HG03520 (cell line): Measurements from ENCODE around the gene UGT1A4.
"Not testable (repeated sequence)": the region's sequence is repeated elsewhere in the genome, so short reads cannot be mapped to it uniquely, and the experiment has no call there.

Experiments
- ATAC-seq: cut with Tn5 transposase; IDR thresholded peaks from one replicate; pipeline ENCODE4 v1.9.1; 2021; ENCODE audit warnings: mild to moderate bottlenecking, moderate library complexity; ENCODE audit not compliant: unreplicated experiment

UGT1A4 gene

DNA sequence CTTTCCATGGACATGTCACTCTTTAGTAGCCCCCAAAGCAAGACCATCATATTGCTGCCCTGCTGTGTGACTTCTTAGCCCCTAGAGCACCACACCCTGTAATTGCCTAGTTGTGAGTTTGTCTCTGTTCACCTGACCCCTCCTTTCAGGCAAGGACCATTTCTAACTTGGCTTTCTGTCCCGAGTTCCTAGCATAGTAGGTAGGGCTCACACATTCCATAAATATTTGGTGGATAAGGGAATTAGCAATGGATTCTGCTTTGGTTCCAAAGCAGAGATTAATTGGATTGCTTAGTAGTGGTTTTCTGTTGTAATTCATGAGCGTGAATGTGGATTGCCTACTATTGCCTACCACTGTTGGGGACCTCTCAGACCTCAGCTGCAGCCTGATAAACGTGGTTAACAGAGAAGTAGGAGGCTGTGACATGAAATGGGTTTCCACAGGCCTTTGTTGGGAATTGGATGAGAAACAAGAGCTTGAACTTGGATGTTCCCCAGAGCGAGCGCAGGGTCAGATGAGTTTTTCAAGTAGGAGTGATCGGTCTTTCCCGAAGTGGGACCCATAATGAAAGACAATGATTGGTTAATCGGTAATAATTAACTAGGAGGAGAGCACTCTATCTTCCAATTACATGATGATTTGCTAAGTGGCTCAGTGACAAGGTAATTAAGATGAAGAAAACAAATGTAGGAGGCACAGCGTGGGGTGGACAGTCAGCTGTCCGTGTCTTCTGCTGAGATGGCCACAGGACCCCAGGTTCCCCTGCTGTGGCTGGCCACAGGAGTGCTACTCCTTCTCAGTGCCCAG is 28.1 kb downstream of the UGT1A4 start:
- no peak for ATAC-seq

DNA sequence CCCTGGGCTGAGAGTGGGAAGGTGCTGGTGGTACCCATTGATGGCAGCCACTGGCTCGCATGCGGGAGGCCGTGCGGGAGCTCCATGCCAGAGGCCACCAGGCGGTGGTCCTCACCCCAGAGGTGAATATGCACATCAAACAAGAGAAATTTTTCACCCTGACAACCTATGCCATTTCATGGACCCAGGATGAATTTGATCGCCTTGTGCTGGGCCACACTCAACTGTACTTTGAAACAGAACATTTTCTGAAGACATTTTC is 28.7 kb downstream of the UGT1A4 start:
- ATAC-seq, result no peak

DNA sequence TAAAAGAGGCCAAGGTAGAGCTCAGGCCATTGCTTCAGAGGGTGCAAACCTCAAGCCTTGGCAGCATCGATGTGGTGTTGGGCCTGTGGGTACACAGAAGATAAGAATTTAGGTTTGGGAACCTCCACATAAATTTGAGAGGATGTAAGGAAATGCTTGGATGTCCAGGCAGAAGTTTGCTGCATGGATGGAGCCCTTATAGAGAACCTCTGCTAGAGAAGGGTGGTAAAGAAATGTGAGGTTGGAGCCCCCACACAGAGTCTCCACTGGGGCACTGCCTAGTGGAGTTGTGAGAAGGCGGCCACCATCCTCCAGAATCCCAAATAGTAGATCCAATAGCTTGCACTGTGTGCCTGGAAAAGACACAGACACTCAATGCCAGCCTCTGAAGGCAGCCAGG is 32.2 kb downstream of the UGT1A4 start:
- ATAC-seq, result not testable (repeated sequence)

DNA sequence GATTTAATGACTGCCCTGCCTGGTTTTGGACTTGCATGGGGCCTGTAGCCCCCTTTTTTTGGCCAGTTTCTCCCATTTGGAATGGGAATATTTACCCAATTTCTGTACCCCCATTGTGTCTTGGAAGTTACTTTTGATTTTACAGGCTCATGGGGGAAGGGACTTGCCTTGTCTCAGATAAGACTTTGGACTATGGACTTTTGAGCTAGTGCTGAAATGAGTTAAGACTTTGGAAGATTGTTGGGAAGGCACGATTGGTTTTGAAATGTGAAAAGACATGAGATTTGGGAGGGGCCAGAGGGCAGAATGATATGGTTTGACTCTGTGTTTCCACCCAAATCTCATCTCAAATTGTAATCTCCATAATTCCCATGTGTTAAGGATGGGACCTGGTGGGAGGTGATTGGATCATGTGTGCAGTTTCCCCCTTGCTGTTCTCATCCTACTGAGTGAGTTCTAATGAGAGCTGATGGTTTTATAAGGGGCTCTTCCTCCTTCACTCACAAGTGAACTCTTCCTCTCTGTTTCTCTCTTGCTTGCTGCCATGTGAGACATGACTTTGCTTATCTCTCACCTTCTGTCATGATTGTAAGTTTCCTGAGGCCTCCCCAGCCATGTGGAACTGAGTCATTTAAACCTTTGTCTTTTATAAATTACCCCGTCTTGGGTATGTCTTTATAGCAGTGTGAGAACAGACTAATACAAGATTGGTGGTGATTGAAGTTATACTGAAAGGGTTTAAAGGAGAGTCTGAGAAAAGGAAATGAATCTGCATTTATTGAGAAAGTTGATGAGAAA is 32.9 kb downstream of the UGT1A4 start:
- ATAC-seq, result not testable (repeated sequence)

DNA sequence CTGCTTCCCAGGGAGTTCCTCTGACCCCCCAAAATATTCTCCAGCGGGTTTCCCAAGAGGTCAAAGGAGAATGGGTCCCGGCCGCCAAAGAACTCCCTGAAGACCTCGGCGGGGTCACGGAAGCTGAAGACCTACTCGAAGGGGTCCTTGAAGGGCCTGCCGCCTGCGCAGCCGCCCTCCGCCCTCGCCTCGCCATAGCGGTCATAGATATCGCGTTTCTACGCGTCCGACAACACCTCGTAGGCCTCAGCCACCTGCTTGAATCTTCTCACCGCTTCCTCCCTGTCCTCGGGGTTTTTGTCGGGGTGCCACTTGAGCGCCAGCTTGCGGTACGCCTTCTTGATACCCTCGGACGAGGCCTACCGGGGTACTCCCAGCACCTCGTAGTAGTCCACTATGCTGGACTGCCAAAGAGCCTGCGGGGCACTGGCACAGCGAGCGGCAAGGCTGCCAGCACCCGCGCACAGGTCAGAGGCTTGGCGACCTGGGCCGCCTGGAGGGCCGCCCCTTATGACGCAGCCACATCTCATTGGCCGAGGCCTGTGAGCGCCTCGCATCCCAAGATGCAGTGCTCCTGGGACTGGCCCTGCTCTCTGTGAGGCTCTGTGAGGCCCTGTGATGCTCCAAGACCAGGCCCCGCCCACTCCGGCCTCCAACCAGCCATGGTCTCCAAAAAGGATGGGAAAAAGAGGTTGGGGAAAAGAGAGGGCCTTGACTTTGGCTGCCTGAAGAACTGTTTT is 36.5 kb downstream of the UGT1A4 start:
- no peak for ATAC-seq

DNA sequence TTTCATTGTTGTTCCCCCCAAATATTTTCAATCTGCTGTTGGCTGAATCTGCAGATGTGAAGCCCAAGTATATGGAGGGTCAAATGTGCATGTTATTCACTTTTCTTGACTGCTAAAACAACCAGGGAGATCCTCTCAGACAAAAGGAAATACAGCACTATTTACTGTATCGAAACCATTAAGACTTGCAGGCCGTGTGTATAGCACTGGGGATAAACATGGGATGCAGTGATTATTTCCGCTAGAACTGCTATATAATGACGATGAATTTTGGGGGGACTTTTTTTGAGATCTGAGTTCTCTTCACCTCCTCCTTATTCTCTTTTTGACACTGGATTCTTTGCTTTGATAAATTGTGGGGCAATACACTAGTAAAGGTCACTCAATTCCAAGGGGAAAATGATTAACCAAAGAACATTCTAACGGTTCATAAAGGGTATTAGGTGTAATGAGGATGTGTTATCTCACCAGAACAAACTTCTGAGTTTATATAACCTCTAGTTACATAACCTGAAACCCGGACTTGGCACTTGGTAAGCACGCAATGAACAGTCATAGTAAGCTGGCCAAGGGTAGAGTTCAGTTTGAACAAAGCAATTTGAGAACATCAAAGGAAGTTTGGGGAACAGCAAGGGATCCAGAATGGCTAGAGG is 38.0 kb downstream of the UGT1A4 start:
- no peak for ATAC-seq

DNA sequence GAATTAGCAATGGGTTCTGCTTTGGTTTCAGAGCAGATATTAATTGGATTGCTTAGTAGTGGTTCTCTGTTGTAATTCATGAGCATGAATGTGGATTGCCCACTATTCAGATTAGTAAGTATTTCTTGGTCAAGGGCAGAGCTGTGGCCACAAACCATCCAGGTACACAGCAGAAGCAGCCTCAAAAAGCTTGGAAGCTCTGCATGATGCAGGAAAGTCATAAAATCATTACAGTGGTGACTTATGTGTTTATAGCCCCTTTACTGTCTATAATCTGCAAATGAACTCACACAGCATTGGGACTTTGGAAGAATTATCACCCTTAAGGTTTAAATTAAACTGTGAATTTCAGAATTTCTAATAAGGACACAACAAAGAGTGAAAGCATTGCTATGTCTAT is 39.6 kb downstream of the UGT1A4 start:
- no peak for ATAC-seq

DNA sequence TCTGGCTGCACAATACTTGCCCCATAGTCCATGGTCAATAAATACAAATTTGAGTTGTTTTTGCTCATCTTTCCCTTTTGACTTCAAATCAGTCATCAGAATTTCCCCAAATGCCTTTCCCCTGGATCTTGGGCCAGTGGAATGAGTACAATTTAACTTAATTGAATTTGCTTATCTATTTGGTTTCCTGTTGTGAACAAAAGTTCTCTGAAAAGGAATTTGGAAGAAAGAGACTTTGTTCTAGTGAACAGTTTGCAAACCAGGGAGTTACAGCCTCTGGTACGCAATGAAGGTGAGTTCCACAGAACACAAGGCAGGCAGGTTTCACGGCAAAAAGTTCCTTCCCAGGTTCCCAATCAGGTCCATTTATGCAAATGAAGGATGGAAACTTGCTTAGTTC is 40.3 kb downstream of the UGT1A4 start:
- ATAC-seq, result no peak

DNA sequence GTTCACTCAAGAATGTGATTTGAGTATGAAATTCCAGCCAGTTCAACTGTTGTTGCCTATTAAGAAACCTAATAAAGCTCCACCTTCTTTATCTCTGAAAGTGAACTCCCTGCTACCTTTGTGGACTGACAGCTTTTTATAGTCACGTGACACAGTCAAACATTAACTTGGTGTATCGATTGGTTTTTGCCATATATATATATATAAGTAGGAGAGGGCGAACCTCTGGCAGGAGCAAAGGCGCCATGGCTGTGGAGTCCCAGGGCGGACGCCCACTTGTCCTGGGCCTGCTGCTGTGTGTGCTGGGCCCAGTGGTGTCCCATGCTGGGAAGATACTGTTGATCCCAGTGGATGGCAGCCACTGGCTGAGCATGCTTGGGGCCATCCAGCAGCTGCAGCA is 41.5 kb downstream of the UGT1A4 start, which contains the start of gene UGT1A1:
TSS of gene UGT1A1 (plus strand) at position 228 of the 400 bp plus-strand sequence. CDS start at position 246, 18 bp downstream.
- ATAC-seq, result no peak

DNA sequence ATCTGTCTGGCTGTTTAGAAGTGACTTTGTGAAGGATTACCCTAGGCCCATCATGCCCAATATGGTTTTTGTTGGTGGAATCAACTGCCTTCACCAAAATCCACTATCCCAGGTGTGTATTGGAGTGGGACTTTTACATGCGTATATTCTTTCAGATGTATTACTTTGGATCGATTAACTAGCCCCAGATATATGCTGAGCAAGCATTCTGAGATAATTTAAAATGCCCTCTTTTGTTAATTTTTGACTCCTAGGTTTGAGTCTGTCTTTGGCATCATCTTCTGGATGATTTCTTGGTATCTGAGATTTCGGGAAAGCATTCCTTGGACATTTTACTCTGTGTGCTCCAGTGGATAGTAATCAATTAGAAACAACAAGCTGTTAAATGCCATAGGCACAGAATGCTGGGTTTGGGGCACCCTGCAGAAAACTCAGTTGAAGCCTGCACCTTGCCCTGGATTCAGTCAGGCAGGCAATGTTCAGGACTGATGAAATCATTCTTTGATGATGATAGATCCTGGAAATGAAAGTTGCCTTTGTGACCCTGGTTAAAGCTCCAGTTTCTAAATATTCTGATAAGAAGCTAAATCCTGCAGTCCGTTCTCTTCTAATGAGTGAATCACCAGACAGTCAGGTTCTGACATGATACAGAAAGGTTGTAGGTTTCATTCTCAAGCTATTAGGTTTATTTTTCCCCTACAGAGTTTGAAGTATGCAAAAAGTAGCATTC is 42.7 kb downstream of the UGT1A4 start:
- no peak for ATAC-seq

DNA sequence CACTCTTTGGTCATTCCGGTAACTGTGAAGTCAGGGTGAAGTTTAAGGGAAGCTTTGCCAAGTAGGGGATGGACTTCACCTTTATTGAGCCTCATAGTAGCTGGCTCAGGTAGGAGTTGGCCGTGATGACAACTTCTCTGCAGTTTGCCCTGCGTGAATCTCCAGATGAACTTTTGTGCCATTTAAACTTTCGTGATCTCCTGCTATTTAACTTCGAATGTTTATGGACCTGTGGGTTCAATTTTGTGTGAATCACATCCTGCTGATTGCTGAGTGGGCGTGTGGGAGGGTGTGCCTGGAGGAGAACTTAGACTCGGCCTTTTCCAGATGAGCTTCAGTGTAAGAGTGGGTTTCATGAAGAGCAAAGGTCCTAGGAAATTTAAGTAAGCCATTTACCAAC is 45.7 kb downstream of the UGT1A4 start:
- no peak for ATAC-seq

DNA sequence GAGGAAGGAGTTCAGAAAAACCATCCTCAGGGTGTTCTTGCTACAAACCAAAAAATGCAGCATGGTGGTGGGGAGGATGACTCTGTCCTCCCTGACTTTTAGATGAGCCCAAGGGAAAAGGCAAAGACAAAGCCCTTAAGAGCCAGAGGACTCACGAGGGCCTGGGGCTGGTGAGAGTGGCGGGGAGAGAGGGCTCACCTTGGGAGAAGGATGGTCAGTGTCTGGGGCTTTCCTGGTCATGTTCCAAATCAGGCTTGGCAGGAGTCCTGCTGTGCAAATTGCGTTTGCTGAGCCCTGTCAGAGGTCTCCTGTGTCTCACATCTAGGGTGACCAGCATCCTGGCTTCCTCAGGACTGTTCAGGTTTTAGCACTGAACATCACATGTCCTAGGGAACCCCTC is 46.2 kb downstream of the UGT1A4 start:
- ATAC-seq, result no peak

DNA sequence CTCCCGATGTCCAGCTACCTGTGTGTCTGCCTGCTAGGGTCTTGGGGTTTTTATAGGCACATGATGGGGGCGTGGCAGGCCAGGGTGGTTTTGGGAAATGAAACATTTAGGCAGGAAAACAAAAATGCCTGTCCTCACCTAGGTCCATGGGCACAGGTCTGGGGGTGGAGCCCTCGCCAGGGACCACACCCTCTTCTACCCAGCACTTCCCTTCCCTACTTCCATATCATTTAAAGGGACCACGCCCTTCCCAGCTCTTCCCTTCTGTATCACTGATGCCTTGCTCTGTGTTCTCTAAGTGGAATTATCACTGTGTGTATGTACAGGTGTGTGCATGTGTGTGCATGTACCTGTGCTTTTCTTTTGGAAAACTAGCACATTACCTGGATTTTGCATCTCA is 47.9 kb downstream of the UGT1A4 start:
- ATAC-seq, result no peak

DNA sequence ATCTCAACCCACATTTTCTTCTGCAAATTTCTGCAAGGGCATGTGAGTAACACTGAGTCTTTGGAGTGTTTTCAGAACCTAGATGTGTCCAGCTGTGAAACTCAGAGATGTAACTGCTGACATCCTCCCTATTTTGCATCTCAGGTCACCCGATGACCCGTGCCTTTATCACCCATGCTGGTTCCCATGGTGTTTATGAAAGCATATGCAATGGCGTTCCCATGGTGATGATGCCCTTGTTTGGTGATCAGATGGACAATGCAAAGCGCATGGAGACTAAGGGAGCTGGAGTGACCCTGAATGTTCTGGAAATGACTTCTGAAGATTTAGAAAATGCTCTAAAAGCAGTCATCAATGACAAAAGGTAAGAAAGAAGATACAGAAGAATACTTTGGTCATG is 49.5 kb downstream of the UGT1A4 start:
- ATAC-seq, result no peak

DNA sequence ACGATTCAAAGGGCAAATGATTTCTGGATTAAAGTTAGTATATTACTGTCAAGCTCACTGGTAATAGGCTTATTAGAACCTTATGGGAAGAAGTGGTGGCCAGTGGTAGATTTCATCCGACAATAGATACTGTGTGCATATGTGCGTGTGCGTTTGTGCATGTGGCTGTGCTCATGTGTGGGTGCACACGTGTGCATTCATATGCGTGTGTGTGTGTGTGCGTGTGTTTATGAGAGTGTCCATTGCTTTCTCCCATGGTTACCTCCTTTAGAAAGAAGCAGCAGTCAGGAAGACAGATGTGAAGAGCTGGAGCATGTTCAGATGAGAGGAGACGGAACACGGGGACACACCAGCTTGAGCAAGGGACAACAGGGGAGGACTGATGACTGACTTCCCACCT is 50.7 kb downstream of the UGT1A4 start:
- ATAC-seq, result no peak

DNA sequence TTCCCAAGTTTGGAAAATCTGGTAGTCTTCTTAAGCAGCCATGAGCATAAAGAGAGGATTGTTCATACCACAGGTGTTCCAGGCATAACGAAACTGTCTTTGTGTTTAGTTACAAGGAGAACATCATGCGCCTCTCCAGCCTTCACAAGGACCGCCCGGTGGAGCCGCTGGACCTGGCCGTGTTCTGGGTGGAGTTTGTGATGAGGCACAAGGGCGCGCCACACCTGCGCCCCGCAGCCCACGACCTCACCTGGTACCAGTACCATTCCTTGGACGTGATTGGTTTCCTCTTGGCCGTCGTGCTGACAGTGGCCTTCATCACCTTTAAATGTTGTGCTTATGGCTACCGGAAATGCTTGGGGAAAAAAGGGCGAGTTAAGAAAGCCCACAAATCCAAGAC is 53.6 kb downstream of the UGT1A4 start:
- ATAC-seq, result no peak

DNA sequence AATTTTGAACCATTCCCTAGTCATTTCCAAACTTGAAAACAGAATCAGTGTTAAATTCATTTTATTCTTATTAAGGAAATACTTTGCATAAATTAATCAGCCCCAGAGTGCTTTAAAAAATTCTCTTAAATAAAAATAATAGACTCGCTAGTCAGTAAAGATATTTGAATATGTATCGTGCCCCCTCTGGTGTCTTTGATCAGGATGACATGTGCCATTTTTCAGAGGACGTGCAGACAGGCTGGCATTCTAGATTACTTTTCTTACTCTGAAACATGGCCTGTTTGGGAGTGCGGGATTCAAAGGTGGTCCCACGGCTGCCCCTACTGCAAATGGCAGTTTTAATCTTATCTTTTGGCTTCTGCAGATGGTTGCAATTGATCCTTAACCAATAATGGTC is 54.0 kb downstream of the UGT1A4 start:
- no peak for ATAC-seq

DNA sequence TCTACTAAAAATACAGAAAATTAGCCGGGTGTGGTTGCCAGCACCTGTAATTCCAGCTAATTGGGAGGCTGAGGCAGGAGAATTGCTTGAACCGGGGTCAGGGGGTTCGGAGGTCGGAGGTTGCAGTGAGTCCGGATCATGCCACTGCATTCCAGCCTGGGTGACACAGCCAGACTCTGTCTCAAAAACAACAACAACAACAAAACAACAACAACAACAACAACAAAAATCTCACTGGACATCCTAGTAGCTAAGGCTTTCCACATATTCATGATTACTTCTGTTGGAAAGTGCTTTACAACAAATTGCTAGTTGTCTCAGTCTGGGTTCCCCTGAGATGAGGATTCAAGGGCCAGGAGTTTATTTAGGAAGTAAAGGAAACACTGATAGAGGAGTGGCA is 55.3 kb downstream of the UGT1A4 start:
- ATAC-seq, result no peak

DNA sequence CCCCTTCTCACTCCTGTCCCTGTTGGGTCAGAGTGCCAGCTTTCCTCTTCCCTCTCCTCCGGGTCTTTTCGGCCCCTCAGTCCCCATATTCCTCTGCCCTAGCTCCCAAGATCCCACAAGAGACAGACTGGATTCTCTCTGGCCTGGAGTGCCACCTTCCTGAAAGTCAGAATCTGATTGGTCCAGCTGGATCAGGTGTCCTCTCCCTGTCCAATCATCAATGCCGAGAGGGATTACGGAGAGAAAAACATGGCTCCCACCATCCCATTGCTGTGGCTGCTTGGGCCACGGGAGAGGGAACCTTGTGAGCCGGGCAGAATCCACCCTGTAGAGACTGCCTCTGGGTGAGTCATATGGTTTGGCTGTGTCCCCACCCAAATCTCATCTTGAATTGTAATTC is 56.9 kb downstream of the UGT1A4 start:
- no peak for ATAC-seq

DNA sequence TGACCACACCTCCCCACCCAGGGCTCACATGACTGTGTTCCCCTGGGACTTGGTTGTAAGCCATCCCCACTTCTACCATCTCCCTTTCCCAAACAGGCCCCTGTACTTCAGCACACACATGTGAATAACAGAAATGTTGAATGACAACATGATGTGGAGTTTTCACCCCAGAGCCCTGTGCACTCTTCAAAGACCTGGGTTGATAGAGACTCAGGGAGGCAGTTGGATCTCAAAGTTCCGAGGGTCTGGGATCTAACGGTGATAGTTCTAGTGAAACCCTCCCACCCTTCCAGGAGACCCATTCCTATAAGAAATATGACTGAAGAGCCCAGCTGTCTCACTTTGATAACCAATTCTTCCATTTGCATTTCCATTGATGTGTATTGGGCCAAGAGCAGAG is 59.5 kb downstream of the UGT1A4 start, which contains the start of gene MROH2A:
TSS of gene MROH2A (plus strand) at position 301 of the 400 bp plus-strand sequence. CDS start 1,029 bp downstream, outside the sequence.
- no peak for ATAC-seq
